K562 (cell line): ENCODE data around the gene PLBD1. TPM values are rescaled to one million over a fixed set of nuclear protein-coding genes. Genes with fewer than 3 reads are reported as not detected.

Source experiments
- ATAC-seq: fragments of 200-7000 bp; cut with Tn5 transposase; 3 replicates; pipeline ENCODE4 v1.9.1; 2020; ENCODE audit warnings: moderate library complexity
- Bru-seq: library from RNA; stranded (reverse); fragments of 400-500 nt; gene quantifications from one replicate; lab custom pipeline; 2021; lab: Mats Ljungman, UMichigan
- BruChase-seq, 2 experiments: library from RNA; stranded (reverse); fragments of 400-500 nt; gene quantifications; one replicate each; lab custom pipeline; 2021; lab: Mats Ljungman, UMichigan
- BruUV-seq: library from RNA; stranded (reverse); fragments of 400-500 nt; replicated peaks from 2 replicates; lab custom pipeline; 2021; lab: Mats Ljungman, UMichigan
- CTCF ChIA-PET: fragments of 300-600 bp; formaldehyde crosslinking; extraction: SDS; loops from one replicate; lab custom pipeline; 2021; ENCODE audit warnings: low intra/inter-chr PET ratio; lab: Yijun Ruan, JAX
- POLR2A ChIA-PET: fragments of 300-600, 350-650 bp; sonication (Branson Sonifier 250); formaldehyde crosslinking; extraction: SDS; loops from one replicate; lab custom pipeline; 2021; ENCODE audit warnings: antibody characterized with exemption, inconsistent platforms; lab: Yijun Ruan, JAX
- DNase-seq, 4 experiments: peaks; one replicate each; pipeline versions ENCODE4 v3.0.0 to v3.0.0-alpha.2; 2011 to 2018; ENCODE audit warnings: low spot score in 3 of 4, mixed read lengths in 3 of 4; ENCODE audit errors: extremely low read depth in 1 of 4
- FAIRE-seq: peaks from 2 replicates; lab custom pipeline; 2011; peaks lifted over from hg19 to GRCh38; lab: Jason Lieb, UNC
- H2AFZ ChIP-seq: 2 replicates; pipeline ENCODE4 v1.6.0; 2011; ENCODE audit warnings: low read depth, low read length, control low read depth, inconsistent platforms
- H3K27ac ChIP-seq: fragments of 200-600 bp; 3 replicates; pipeline ENCODE4 v1.8.0; 2011; ENCODE audit warnings: low read depth, mild to moderate bottlenecking, control low read depth, inconsistent platforms, low read length, moderate library complexity, mixed read lengths; ENCODE audit errors: extremely low read depth
- H3K27me3 ChIP-seq, 2 experiments: fragments of 300-600 bp in 1 of 2; 2 replicates in 1 of 2; 3 replicates in 1 of 2; pipeline versions ENCODE4 v1.6.0 to v1.8.0; 2011; ENCODE audit warnings: inconsistent platforms in 2 of 2, low read length in 2 of 2, mild to moderate bottlenecking in 1 of 2, mixed read lengths in 1 of 2, moderate library complexity in 1 of 2; ENCODE audit not compliant: control insufficient read depth in 2 of 2, insufficient read depth in 2 of 2
- H3K36me3 ChIP-seq: fragments of 300-600 bp; 3 replicates; pipeline ENCODE4 v1.8.0; 2011; ENCODE audit warnings: mild to moderate bottlenecking, low read length, inconsistent platforms; ENCODE audit not compliant: control insufficient read depth, insufficient read depth
- H3K4me1 ChIP-seq, 2 experiments: fragments of 200-600 bp in 1 of 2; replicated peaks in 1 of 2; 2 replicates in 1 of 2; 3 replicates in 1 of 2; pipeline versions ENCODE4 v1.5.1 to v1.8.0; 2011; ENCODE audit warnings: inconsistent platforms in 2 of 2, low read length in 2 of 2, mild to moderate bottlenecking in 1 of 2, mixed read lengths in 1 of 2, moderate library complexity in 1 of 2; ENCODE audit not compliant: control insufficient read depth in 2 of 2, insufficient read depth in 2 of 2
- H3K4me2 ChIP-seq: 2 replicates; pipeline ENCODE4 v1.6.1; 2011; ENCODE audit warnings: low read length, control low read depth, inconsistent platforms, mixed read lengths; ENCODE audit not compliant: insufficient read depth
- H3K4me3 ChIP-seq: fragments of 200-600 bp; sonication (generic), shearing (Covaris generic); 2 replicates; pipeline ENCODE4 v1.5.1; 2016; ENCODE audit warnings: control low read depth, inconsistent platforms
- H3K79me2 ChIP-seq: fragments of 200-600 bp; 3 replicates; pipeline ENCODE4 v1.8.0; 2011; ENCODE audit warnings: low read length, inconsistent platforms; ENCODE audit not compliant: control insufficient read depth, insufficient read depth
- H3K9ac ChIP-seq, 2 experiments: 2 replicates each; pipeline versions ENCODE4 v1.6.0 to v1.6.1; 2011; ENCODE audit warnings: low read depth in 2 of 2, low read length in 2 of 2, control low read depth in 1 of 2, inconsistent platforms in 1 of 2, mild to moderate bottlenecking in 1 of 2, mixed read lengths in 1 of 2; ENCODE audit not compliant: insufficient read depth in 1 of 2
- H3K9me1 ChIP-seq: one replicate; pipeline ENCODE4 v1.6.0; 2011; ENCODE audit warnings: inconsistent platforms, mild to moderate bottlenecking, low read length, moderate library complexity; ENCODE audit not compliant: control insufficient read depth, insufficient read depth
- H3K9me3 ChIP-seq: replicated peaks from 2 replicates; pipeline ENCODE4 v1.5.1; 2011; ENCODE audit warnings: low read depth, low read length, inconsistent platforms; ENCODE audit not compliant: control insufficient read depth, insufficient read depth
- H4K20me1 ChIP-seq: replicated peaks from 2 replicates; pipeline ENCODE4 v1.6.1; 2011; ENCODE audit warnings: low read length, inconsistent platforms, mixed read lengths; ENCODE audit not compliant: control insufficient read depth, insufficient read depth
- MTF1 ChIP-seq: fragments of 250-450 bp; sonication (Bioruptor Pico); IDR thresholded peaks from 2 replicates; pipeline ENCODE4 v1.9.0; 2021; ENCODE audit warnings: moderate library complexity, mild to moderate bottlenecking, inconsistent platforms, borderline replicate concordance
- RBFOX2 ChIP-seq: fragments of 200-400 bp; formaldehyde crosslinking; IDR thresholded peaks from 2 replicates; pipeline ENCODE4 v1.6.1; 2017; ENCODE audit warnings: low read depth, mild to moderate bottlenecking, low read length, moderate library complexity
- WHSC1 ChIP-seq: IDR thresholded peaks from one replicate; pipeline ENCODE4 v1.6.1; 2012; ENCODE audit warnings: low read length, control low read depth, inconsistent platforms
- ZBTB7A ChIP-seq: IDR thresholded peaks from 2 replicates; pipeline ENCODE4 v1.6.1; 2011; ENCODE audit warnings: low read depth, mild to moderate bottlenecking, low read length, moderate library complexity, borderline replicate concordance; ENCODE audit not compliant: control insufficient read depth
- ZFX ChIP-seq: sonication (generic); formaldehyde crosslinking; IDR thresholded peaks from 2 replicates; pipeline ENCODE4 v1.8.0; 2022; ENCODE audit warnings: mild to moderate bottlenecking, missing genetic modification reagents, moderate library complexity
- ZNF431 ChIP-seq: sonication (generic); formaldehyde crosslinking; IDR thresholded peaks from 2 replicates; pipeline ENCODE4 v1.8.0; 2022; ENCODE audit warnings: mild to moderate bottlenecking, missing genetic modification reagents
- WGBS: fragments of 100-300 bp; shearing (Covaris generic); methylation state at CpG from one replicate; pipeline ENCODE4 v1.1.6; 2016; ENCODE audit warnings: low coverage, mixed read lengths; ENCODE audit not compliant: insufficient coverage; ENCODE audit errors: missing lambda C conversion rate; 5-methylcytosine and 5-hydroxymethylcytosine counted together
- in situ Hi-C: fragments of 300-500 bp; cut with MboI; formaldehyde crosslinking; loops from 4 replicates; pipeline ENCODE4 v1.15.0; 2018; ENCODE audit warnings: inconsistent platforms, mixed read lengths
- intact Hi-C: fragments of 100-400 bp; cut with micrococcal nuclease; formaldehyde crosslinking; loops from 2 replicates; pipeline ENCODE4 v1.14.2; 2022
- long read RNA-seq, 3 experiments: library from polyadenylated mRNA in 2 of 3; library from RNA in 1 of 3; unstranded in 2 of 3; stranded (forward) in 1 of 3; transcript quantifications; one replicate each; pipeline ENCODE4 v2.0.0, GENCODE V29; 2019 to 2022
- polyA minus RNA-seq, 3 experiments: library from RNA; depleted of rRNA, polyadenylated mRNA; stranded (reverse); fragments of >200 nt; gene quantifications; 2 replicates each; pipeline ENCODE4 v1.2.3, GENCODE V29; 2011
- polyA plus RNA-seq, 8 experiments: library from polyadenylated mRNA; depleted of rRNA in 4 of 8; stranded (reverse) in 5 of 8; unstranded in 3 of 8; fragments of >200 nt; fragmentation: Nextera tagmentation in 2 of 8; fragmentation: Illumina TruSeq in 1 of 8; extraction: Ambion mirVana in 2 of 8; extraction: Trizol in 1 of 8; gene quantifications; 2 replicates each; pipeline versions ENCODE4 v1.2.1 to v1.2.3, GENCODE V29; 2011 to 2014; ENCODE audit warnings: inconsistent platforms in 1 of 8, missing spikeins in 1 of 8
- total RNA-seq, 7 experiments: library from RNA; depleted of rRNA in 6 of 7; stranded (reverse); fragments of >200 nt in 6 of 7; fragmentation: Illumina TruSeq in 2 of 7; extraction: Trizol in 2 of 7; gene quantifications; 2 replicates each; pipeline versions ENCODE4 v1.2.1 to v1.2.3, GENCODE V29; 2011 to 2021; ENCODE audit warnings: low replicate concordance in 1 of 7
- TF ChIP-seq, protein P1 (sequence below): fragments of 450-650 bp; IDR thresholded peaks from 2 replicates; pipeline ENCODE4 v1.6.1; 2017; ENCODE audit warnings: antibody characterized with exemption, mild to moderate bottlenecking

PLBD1 gene, protein sequence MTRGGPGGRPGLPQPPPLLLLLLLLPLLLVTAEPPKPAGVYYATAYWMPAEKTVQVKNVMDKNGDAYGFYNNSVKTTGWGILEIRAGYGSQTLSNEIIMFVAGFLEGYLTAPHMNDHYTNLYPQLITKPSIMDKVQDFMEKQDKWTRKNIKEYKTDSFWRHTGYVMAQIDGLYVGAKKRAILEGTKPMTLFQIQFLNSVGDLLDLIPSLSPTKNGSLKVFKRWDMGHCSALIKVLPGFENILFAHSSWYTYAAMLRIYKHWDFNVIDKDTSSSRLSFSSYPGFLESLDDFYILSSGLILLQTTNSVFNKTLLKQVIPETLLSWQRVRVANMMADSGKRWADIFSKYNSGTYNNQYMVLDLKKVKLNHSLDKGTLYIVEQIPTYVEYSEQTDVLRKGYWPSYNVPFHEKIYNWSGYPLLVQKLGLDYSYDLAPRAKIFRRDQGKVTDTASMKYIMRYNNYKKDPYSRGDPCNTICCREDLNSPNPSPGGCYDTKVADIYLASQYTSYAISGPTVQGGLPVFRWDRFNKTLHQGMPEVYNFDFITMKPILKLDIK
- total RNA-seq (2011; cell fraction: chromatin; rRNA removed; ENCODE audit: low replicate concordance): 35.2 and 42.5 TPM in 2 replicates
- 27.8 and 32.9 TPM in 2 replicates for total RNA-seq (2011; cell fraction: nucleolus; rRNA removed)
- 31.0 and 41.1 TPM in 2 replicates for total RNA-seq (2011; cell fraction: nucleoplasm; rRNA removed)
- total RNA-seq (2014; rRNA removed): 18.4 and 20.2 TPM in 2 replicates
- total RNA-seq (2014; rRNA removed; fragmentation: Illumina TruSeq; extraction: Trizol): 23.4 and 24.6 TPM in 2 replicates
- 27.5 and 31.0 TPM in 2 replicates for total RNA-seq (2015; rRNA removed; fragmentation: Illumina TruSeq; extraction: Trizol)
- total RNA-seq (2021): 15.9 and 16.4 TPM in 2 replicates
- 27.0 and 37.0 TPM in 2 replicates for polyA plus RNA-seq (2011; rRNA removed)
- polyA plus RNA-seq (2011; cell fraction: cytosol; rRNA removed): 13.8 and 17.6 TPM in 2 replicates
- 5.5 and 9.9 TPM in 2 replicates for polyA plus RNA-seq (2011; cell fraction: nucleus; rRNA removed)
- 17.3 and 18.3 TPM in 2 replicates for polyA plus RNA-seq (2012)
- polyA plus RNA-seq (2014; fragmentation: Illumina TruSeq; extraction: Trizol): 19.6 and 26.3 TPM in 2 replicates
- polyA plus RNA-seq (2014; fragmentation: Nextera tagmentation; extraction: Ambion mirVana): 1 to 10 TPM; 7.1 to 8.5 TPM
- 20.6 and 23.3 TPM in 2 replicates for polyA plus RNA-seq (2014; rRNA removed)
- polyA minus RNA-seq (2011; rRNA and poly(A)+ RNA removed): 30.5 and 35.7 TPM in 2 replicates
- polyA minus RNA-seq (2011; cell fraction: cytosol; rRNA and poly(A)+ RNA removed): 8.2 and 12.9 TPM in 2 replicates
- 5.8 and 16.7 TPM in 2 replicates for polyA minus RNA-seq (2011; cell fraction: nucleus; rRNA and poly(A)+ RNA removed)
- percentile 56 among the genes with signal in this experiment for Bru-seq, nascent RNA
- BruChase-seq, experiment 1, labeled RNA remaining after a 2-hour chase: percentile 58 among the genes with signal in this experiment
- BruChase-seq, experiment 2, labeled RNA remaining after a 6-hour chase: percentile 60 among the genes with signal in this experiment
- long read RNA-seq, experiment 1, transcript PLBD1-201 (11 exons, 2,426 nt): major isoform, 61 of 100 reads
- long read RNA-seq, experiment 1, partial matches to known transcripts: 32 of 100 reads
- long read RNA-seq, experiment 1, other reads (novel, unspliced or antisense): 7 of 100 reads
- long read RNA-seq, experiment 2, transcript PLBD1-201 (11 exons, 2,426 nt): major isoform, 23 of 31 reads
- long read RNA-seq, experiment 2, partial matches to known transcripts: 6 of 31 reads
- long read RNA-seq, experiment 2, other reads (novel, unspliced or antisense): 2 of 31 reads
- long read RNA-seq, experiment 3, transcript PLBD1-201 (11 exons, 2,426 nt): major isoform, 20 of 24 reads
- long read RNA-seq, experiment 3, partial matches to known transcripts: 1 of 24 reads
- long read RNA-seq, experiment 3, other reads (novel, unspliced or antisense): 3 of 24 reads

DNA sequence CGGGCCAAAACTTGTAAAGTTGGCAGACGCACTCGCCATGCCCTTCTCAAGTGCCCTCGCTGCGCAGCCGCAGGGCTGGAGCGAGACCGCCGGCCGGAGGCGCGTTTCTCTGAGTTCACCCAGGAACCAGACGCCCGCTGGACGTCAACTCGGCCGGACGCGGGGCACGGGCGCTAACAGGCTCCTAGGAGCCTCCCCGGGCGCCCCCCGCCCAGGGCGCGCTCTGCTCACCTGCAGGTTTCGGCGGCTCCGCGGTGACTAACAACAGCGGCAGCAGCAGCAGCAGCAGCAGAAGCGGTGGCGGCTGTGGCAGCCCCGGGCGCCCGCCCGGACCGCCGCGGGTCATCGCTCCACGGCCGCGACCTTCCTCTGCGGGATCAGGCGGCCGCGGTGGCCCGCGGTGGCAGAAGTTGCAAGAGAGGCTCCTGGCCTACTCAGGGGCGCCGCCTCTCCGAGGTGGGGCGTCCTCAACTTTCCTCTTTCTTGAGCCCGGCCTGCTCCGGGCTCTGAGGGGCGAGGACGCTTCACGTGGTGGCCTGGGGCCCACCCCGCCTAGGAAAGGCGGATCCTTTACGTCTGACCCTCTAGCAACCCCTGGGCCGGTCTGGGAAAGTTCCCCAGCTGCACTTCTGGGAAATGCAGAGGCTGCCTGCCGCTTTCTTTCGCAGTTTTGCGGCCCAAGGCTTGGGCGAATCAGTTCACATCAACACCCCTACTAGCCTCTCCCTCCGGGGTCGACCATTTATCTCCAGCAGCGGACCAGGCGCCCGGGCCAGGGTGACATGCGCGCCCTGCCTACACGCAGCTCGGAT, at the start of gene PLBD1:
TSS of gene PLBD1 (minus strand) at position 533 of the 812 bp plus-strand sequence. CDS start at position 346, 187 bp downstream.
- DNase-seq (peak; percentile 51 to 74 (median 62)), FAIRE-seq (no peak), ATAC-seq (peak; percentile 87)
- BruUV-seq: no TSS peak
- Histone ChIP-seq H3K36me3 (no peaks in the 10 kb centered on the region), H3K9ac (peak within 1 kb of the TSS; percentile 81 to 92), H3K9me1 (no peaks in the 10 kb centered on the region), H3K4me1 (peaks cover 0 to 10% of the 10 kb centered on the region in 2 experiments; a peak in 2 of 5 replicates), H3K9me3 (no peaks in the 10 kb centered on the region), H4K20me1 (no peaks in the 10 kb centered on the region), H3K27me3 (no peaks in the 10 kb centered on the region), H3K27ac (peak within 1 kb of the TSS; percentile 84), H3K79me2 (peaks cover 23% of the 10 kb centered on the region), H2AFZ (peak within 1 kb of the TSS; percentile 86), H3K4me2 (peak within 1 kb of the TSS; percentile 83), H3K4me3 (peak within 1 kb of the TSS; percentile 50)
- ChIA-PET POLR2A (interaction anchor here (0.6 to 1.6 kb wide), 4 partner anchors 10 to 1842 kb away, joined by 3 to 4 read pairs (median 3); no protein-coding TSS in a partner anchor), CTCF (no interaction called here)
- in situ Hi-C loops (no loop called here), intact Hi-C loops (no loop called here)
- WGBS: 3% methylated on average over 46 of the region's 76 CpGs
- TF ChIP-seq ZBTB7A (peak; percentile 40; the same call in 1 of the 2 replicates), RBFOX2 (peak; percentile 83), ZNF431 (CRISPR knock-in tag) (no peak), ZFX (CRISPR knock-in tag) (peak; percentile 91), WHSC1 (no peak), MTF1 (no peak)
- TF ChIP-seq, protein P1, sequence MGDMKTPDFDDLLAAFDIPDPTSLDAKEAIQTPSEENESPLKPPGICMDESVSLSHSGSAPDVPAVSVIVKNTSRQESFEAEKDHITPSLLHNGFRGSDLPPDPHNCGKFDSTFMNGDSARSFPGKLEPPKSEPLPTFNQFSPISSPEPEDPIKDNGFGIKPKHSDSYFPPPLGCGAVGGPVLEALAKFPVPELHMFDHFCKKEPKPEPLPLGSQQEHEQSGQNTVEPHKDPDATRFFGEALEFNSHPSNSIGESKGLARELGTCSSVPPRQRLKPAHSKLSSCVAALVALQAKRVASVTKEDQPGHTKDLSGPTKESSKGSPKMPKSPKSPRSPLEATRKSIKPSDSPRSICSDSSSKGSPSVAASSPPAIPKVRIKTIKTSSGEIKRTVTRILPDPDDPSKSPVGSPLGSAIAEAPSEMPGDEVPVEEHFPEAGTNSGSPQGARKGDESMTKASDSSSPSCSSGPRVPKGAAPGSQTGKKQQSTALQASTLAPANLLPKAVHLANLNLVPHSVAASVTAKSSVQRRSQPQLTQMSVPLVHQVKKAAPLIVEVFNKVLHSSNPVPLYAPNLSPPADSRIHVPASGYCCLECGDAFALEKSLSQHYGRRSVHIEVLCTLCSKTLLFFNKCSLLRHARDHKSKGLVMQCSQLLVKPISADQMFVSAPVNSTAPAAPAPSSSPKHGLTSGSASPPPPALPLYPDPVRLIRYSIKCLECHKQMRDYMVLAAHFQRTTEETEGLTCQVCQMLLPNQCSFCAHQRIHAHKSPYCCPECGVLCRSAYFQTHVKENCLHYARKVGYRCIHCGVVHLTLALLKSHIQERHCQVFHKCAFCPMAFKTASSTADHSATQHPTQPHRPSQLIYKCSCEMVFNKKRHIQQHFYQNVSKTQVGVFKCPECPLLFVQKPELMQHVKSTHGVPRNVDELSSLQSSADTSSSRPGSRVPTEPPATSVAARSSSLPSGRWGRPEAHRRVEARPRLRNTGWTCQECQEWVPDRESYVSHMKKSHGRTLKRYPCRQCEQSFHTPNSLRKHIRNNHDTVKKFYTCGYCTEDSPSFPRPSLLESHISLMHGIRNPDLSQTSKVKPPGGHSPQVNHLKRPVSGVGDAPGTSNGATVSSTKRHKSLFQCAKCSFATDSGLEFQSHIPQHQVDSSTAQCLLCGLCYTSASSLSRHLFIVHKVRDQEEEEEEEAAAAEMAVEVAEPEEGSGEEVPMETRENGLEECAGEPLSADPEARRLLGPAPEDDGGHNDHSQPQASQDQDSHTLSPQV: peak; percentile 26; the same call in 1 of the 2 replicates
